Fibroblast of lung (primary cell): ENCODE measurements around the gene DOCK4.

Source experiments
- EZH2 ChIP-seq: IDR thresholded peaks from 2 replicates; pipeline ENCODE4 v1.5.1; 2012; ENCODE audit warnings: low read length, control low read depth, mild to moderate bottlenecking; ENCODE audit errors: missing control alignments
- TF ChIP-seq, protein P1 (sequence below), 2 donors: IDR thresholded peaks in 1 of 2; conservative IDR thresholded peaks in 1 of 2; 1 replicate in 1 of 2; 2 replicates in 1 of 2; pipeline ENCODE4 v1.5.1; 2011 to 2012; ENCODE audit warnings: low read length in 2 of 2, control low read depth in 1 of 2, inconsistent platforms in 1 of 2, low read depth in 1 of 2, mild to moderate bottlenecking in 1 of 2

GRCh38 chr7:111801277-111801676 lies 404.9 kb downstream of the DOCK4 start:
- TF ChIP-seq, protein P1, sequence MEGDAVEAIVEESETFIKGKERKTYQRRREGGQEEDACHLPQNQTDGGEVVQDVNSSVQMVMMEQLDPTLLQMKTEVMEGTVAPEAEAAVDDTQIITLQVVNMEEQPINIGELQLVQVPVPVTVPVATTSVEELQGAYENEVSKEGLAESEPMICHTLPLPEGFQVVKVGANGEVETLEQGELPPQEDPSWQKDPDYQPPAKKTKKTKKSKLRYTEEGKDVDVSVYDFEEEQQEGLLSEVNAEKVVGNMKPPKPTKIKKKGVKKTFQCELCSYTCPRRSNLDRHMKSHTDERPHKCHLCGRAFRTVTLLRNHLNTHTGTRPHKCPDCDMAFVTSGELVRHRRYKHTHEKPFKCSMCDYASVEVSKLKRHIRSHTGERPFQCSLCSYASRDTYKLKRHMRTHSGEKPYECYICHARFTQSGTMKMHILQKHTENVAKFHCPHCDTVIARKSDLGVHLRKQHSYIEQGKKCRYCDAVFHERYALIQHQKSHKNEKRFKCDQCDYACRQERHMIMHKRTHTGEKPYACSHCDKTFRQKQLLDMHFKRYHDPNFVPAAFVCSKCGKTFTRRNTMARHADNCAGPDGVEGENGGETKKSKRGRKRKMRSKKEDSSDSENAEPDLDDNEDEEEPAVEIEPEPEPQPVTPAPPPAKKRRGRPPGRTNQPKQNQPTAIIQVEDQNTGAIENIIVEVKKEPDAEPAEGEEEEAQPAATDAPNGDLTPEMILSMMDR (conservative IDR thresholded peaks at IDR 0.05 in 1 of 2, IDR thresholded peaks at IDR 0.05 in 1 of 2; ENCODE audit: low read depth in 1 of 2, low read length in 2 of 2) = no peak
- no peak for TF ChIP-seq EZH2
